ENCODE results near the gene FAM171A2.
A peak's percentile ranks its signal among the peaks of the same experiment; 100 is the strongest.

Gene FAM171A2

DNA sequence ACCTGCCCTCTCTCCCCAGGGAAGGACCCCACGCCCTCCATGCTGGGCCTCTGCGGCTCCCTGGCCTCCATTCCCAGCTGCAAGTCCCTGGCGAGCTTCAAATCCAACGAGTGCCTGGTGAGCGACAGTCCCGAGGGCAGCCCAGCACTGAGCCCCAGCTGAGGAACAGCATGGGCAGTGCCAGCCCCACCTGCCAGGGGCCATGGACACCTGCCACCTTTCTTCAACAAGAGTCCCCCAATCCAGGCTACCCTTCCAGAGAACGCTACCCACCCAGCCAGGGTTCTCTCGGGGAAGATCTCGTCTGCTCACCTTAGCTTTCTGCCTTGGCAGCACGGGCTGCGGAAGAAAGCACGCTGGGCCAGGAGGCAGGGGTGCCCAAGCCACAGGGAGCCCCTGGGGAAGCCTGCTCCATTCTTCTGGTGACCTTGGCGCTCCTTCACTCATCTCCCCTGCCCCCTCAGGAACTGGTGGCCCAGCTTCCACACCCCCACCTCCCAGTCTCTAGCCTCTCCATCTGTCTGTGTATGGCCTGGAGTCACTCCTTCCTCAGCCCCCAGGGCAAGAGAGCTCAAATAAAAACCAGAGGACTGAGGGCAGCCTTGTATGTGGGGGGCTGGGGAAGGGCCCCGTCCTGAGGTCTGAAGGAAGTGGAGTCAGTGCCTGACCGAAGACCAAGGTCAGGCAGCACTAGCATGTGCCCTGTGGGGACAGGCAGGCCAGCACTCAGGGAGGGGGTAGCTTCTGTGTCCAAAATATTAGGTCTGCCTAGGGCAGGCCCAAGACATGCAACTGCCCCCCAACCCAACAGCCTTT lies 45.4 kb downstream of the FAM171A2 start:
- no peak for DNase-seq

- no peak for DNase-seq
These were observed 46.1 kb downstream of the FAM171A2 start for GRCh38 chr17:44317545-44317944.

DNA sequence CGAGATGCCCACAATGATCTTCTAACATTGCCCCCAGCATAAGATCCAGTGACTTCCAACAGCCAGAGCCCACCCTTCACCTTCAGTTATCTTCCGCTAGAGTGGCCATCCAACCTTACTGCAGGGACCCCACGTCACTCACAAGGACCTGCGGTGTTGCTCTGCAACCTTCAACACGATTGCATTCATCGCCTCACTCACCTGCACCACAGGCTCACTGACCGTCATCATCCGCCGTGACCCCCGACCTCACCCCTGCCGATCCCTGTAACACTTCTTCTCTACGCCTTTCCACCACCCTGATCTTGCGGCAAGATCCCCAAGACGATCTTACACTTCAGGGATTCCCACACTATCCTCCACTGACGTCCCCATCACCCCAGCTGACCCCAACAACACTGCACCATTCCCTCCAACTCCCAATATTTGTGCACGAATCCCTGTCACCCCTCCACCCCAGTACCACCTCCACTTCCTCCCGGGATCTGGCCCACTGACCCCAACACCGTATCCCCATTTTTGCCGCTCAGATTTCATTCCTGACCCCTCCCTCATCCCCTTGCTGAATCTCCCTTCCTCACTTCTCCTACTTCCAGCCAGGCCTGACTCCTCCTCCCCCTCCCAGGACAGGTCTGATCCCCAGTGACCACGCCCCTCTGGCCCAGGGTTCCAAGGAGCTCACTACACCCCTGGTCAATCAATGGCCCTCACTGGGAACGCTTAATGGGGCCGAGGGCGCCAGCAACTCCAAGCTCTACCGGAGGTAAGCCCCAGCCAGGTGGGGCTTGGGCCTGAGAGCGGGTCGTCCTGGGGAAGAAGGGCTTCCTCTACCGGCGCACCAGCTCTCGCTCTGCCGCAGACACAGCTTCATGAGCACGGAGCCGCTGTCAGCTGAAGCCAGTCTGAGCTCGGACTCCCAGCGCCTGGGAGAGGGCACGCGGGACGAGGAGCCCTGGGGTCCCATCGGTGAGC lies 47.6 kb downstream of the FAM171A2 start:
- DNase-seq: no peak

DNA sequence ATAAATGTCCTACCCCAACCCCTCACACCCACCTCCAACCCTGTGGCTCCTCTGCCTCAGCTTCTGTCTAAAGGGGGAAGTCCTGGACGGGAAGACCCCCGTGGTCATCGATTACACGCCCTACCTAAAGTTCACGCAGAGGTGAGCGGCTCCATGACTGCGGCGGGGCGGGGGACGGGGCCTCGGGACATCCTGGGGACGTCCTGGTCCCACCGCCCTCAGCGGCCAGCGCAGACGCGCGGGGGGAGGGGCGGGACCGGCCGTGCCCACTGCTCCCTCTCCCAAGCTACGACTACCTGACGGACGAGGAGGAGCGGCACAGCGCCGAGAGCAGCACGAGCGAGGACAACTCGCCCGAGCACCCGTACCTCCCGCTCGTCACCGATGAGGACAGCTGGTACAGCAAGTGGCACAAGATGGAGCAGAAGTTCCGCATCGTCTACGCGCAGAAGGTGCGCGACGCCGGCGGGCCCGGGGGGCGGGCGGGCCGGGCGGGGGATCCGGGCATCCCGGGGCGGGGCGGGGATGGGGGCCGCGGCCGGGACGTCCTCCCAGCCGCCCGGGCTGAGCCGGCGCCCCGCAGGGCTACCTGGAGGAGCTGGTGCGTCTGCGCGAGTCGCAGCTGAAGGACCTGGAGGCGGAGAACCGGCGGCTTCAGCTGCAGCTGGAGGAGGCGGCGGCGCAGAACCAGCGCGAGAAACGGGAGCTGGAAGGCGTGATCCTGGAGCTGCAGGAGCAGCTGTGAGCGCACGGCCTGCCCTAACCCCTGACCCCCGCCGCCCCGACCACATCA lies 48.6 kb downstream of the FAM171A2 start:
- no peak for DNase-seq

- no peak for DNase-seq
These were observed 49.2 kb downstream of the FAM171A2 start for GRCh38 chr17:44314524-44314868.

GRCh38 chr17:44314031-44314430 lies 49.6 kb downstream of the FAM171A2 start:
- DNase-seq: no peak

- DNase-seq: no peak
These were observed 51.1 kb downstream of the FAM171A2 start for GRCh38 chr17:44312396-44313104.

DNA sequence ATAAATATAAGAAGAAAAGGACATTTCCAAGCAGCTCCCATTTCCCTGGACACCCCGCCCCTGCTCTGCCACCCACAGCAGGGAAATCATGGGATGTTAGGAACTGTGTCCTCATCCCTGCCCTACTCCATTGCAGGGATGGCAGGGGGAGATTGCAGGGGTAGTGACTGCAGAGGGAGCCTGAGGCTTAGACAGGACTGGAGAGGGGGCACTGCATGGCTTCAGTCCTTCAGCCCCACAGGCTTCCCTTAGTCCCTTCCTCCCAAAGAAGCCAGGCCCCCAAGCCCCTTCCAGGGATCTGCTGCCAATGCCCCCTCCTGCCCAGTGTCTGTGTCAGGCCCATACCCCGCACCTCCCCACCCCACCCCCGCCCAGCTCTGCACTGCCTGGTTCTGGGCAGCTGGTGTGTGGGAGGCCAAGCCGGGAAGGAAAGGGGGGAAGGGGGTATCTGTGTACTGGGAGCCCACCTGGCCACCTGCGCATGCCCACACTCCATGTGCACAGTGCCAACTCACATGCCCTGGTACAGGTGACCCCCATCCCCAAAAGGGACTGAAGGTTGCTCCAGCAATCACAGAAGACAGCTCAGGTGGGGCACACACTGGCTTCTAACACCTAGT lies 52.0 kb downstream of the FAM171A2 start:
- DNase-seq: no peak

GRCh38 chr17:44310609-44311376 lies 52.9 kb downstream of the FAM171A2 start:
- DNase-seq: no peak

- no peak for DNase-seq
These were observed 53.5 kb downstream of the FAM171A2 start for GRCh38 chr17:44310188-44310587.

DNA sequence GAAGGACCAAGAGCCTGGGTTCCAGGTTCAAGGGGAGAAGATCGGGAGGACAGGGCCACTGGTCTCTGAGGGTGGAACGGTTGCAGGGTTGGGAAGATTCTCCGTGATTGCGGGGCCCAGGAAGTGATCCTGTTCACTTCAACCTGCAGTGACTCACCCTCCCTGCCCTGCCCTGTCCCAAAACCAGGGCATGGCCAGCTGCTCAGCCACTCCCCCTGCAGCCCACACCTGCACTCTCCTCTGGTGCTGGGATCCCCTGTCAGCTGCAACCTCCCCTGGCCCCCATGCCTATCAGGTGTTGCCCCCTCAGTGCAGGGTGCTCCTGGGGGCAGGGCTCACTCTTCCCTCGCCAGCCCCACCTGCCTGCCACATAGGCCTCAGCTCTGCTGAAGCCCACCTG lies 54.2 kb downstream of the FAM171A2 start:
- no peak for DNase-seq

GRCh38 chr17:44308865-44309264 lies 54.8 kb downstream of the FAM171A2 start:
- DNase-seq: no peak

- DNase-seq: peak; percentile 54
These were observed 55.3 kb downstream of the FAM171A2 start, which contains the start of gene RUNDC3A for GRCh38 chr17:44308320-44308818. TSS of gene RUNDC3A (plus strand) at chr17:44308601. CDS start at chr17:44308833, 232 bp downstream.

DNA sequence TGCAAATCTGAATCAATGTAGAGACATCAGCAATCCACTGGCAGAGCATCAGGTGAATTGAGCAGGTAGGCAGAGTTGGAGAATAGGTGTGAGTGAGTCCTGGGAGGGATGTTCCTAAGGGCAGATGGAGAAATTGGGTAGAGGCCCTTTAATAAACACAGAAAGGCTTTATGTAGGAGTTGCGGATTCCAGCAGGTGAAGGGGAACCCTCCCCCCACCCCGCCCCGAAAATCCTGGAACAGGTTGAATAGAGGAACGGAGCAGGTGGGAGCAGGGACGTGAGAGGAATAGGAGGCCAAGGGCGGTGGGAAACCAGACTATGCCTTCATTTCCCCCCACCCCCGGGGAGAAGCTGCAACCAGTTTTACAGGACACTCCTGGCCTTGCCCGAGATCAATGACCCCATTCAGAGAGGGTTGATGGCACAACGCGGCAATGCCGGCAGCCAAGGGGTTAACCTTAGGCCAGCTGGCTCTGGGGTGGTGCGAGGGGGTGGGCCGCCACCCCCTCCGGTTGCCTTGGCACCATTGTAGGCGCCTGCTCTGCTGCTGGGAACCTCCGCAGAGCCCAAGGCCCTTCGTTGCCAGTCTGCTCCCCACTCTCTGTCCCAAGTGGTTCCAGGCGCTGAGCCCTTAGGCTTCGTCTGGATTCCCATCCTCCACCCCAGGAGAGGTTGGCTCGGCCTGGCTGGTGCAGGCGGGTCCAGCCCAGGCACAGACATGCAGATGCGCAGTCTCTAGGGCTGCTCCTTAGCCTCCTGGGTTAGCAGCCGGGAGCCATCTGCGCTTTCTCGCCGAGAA lies 56.1 kb downstream of the FAM171A2 start:
- DNase-seq: no peak

DNA sequence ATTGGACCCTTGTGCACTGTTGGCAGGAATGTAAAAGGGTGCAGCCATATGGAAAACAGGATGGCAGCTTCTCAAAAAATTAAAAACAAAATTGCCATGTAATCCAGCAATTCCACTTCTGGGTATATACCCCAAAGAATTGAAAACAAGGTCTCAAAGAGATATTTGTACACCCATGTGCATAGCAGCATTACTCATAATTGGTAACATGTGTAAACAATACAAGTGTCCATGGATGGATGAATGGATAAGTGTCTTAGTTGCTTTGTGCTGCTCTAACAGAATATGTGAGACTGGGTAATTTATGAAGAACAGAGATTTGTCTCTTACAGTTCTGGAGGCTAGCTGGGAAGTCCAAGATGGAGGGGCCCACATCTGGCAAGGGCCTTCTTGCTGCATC lies 59.0 kb downstream of the FAM171A2 start:
- no peak for DNase-seq
